BE2C (cell line): ENCODE measurements around the gene LBR.

ENCODE experiments used
- DNase-seq: peaks from one replicate; pipeline ENCODE4 v3.0.0-alpha.2; 2020
- H3K27me3 ChIP-seq: fragments of 250-450 bp; sonication (Bioruptor Pico); 2 replicates; pipeline ENCODE4 v1.5.1; 2020; ENCODE audit warnings: mild to moderate bottlenecking
- H3K36me3 ChIP-seq: fragments of 250-450 bp; sonication (Bioruptor Pico); 2 replicates; pipeline ENCODE4 v1.5.1; 2020; ENCODE audit warnings: mild to moderate bottlenecking
- H3K4me1 ChIP-seq: fragments of 250-450 bp; sonication (Bioruptor Pico); 2 replicates; pipeline ENCODE4 v1.5.1; 2020
- H3K4me3 ChIP-seq: 2 replicates; pipeline ENCODE4 v1.5.1; 2011; ENCODE audit warnings: low read depth, low read length
- H3K9me3 ChIP-seq: fragments of 250-450 bp; sonication (Bioruptor Pico); 2 replicates; pipeline ENCODE4 v1.5.1; 2020
- TF ChIP-seq, protein P1 (sequence below): IDR thresholded peaks from 2 replicates; pipeline ENCODE4 v1.5.1; 2012; ENCODE audit warnings: mild to moderate bottlenecking, low read depth, low read length

Gene LBR

GRCh38 chr1:225366552-225366951 is 61.3 kb downstream of the LBR start:
- H3K27me3 ChIP-seq = no peaks in the 10 kb centered on the region
- no peak for DNase-seq

DNA sequence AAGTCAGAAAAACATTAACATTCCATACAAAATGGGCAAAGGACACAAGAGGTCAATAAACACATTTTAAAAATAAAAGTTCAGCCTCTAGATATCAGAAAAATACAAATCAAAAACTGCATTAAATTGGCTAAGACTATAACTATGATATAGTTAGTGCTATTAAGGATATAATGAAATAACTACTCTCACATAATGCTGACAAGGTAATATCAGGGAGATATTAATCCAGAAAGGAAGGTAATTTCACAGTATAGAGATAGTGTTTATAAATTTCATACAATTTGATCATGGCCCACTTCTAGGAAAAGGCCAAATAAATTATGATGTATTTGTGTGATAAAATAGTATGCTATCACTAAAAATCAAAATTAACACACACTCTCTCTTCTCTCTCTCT is 61.8 kb downstream of the LBR start:
- Histone ChIP-seq H3K9me3 (no peaks in the 10 kb centered on the region), H3K36me3 (no peaks in the 10 kb centered on the region), H3K4me3 (no peak overlapping the region), H3K4me1 (no peaks in the 10 kb centered on the region), H3K27me3 (no peaks in the 10 kb centered on the region)
- no peak for DNase-seq
- TF ChIP-seq, protein P1, sequence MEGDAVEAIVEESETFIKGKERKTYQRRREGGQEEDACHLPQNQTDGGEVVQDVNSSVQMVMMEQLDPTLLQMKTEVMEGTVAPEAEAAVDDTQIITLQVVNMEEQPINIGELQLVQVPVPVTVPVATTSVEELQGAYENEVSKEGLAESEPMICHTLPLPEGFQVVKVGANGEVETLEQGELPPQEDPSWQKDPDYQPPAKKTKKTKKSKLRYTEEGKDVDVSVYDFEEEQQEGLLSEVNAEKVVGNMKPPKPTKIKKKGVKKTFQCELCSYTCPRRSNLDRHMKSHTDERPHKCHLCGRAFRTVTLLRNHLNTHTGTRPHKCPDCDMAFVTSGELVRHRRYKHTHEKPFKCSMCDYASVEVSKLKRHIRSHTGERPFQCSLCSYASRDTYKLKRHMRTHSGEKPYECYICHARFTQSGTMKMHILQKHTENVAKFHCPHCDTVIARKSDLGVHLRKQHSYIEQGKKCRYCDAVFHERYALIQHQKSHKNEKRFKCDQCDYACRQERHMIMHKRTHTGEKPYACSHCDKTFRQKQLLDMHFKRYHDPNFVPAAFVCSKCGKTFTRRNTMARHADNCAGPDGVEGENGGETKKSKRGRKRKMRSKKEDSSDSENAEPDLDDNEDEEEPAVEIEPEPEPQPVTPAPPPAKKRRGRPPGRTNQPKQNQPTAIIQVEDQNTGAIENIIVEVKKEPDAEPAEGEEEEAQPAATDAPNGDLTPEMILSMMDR = no peak

More at GRCh38 chr1:225366552-225366951, 61.3 kb downstream of the LBR start:
- no peak overlapping the region for H3K4me3 ChIP-seq
- H3K9me3 ChIP-seq = no peaks in the 10 kb centered on the region
- TF ChIP-seq, protein P1 = no peak
- no peaks in the 10 kb centered on the region for H3K4me1 ChIP-seq
- H3K36me3 ChIP-seq = no peaks in the 10 kb centered on the region

DNA sequence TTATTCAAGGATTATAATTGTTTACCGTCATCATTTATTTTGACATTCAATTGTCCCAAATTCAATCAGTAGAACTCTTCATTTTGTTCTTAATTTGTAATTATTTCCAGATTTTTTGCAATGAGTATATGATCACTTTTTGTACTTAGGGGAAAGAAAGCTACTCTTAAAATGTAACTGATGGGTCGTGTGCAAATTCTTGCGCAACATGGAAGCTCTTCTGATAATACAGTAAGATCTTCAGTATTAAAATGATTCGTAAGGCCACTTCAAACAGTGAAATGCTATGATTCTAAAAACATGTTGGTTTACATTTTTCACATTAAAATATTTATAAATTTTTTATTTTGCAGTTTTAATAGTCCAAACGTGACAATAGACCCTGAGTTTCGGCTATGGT is 63.4 kb downstream of the LBR start:
- no peak for DNase-seq
- Histone ChIP-seq H3K4me3 (no peak overlapping the region), H3K4me1 (no peaks in the 10 kb centered on the region), H3K27me3 (no peaks in the 10 kb centered on the region; the same call in none of the 2 replicates), H3K9me3 (no peaks in the 10 kb centered on the region), H3K36me3 (no peaks in the 10 kb centered on the region)
- TF ChIP-seq, protein P1 = no peak

- H3K27me3 ChIP-seq = peaks cover 11% of the 10 kb centered on the region
- H3K4me1 ChIP-seq = no peaks in the 10 kb centered on the region
- TF ChIP-seq, protein P1 = no peak
- no peak for DNase-seq
- H3K4me3 ChIP-seq = no peak overlapping the region
- H3K9me3 ChIP-seq = no peaks in the 10 kb centered on the region
- H3K36me3 ChIP-seq = no peaks in the 10 kb centered on the region
Measured at GRCh38 chr1:225362805-225363204, 65.0 kb downstream of the LBR start.

DNA sequence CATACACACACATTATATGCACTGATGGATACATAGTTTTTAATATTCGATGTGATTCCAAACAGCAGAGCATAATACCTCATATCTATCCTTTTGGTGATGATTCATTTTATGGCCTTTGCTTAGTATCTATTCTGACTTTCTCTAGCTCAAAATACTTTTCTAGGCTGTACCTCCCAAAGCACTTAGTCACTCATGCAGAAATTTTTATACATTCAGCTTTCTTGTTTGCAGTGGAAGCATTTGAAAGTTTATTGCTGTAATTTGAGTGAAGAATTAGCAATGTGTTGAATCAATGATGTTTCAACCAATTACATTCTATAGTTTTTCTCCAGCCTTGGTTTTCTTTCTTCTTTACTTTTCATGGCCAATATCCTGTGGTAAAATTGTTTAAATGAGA is 66.7 kb downstream of the LBR start:
- no peak for DNase-seq
- H3K36me3 ChIP-seq = no peaks in the 10 kb centered on the region
- H3K4me1 ChIP-seq = no peaks in the 10 kb centered on the region
- no peak overlapping the region for H3K4me3 ChIP-seq
- peaks cover 21% of the 10 kb centered on the region for H3K27me3 ChIP-seq
- H3K9me3 ChIP-seq = no peaks in the 10 kb centered on the region
- TF ChIP-seq, protein P1 = no peak

GRCh38 chr1:225360119-225360518 is 67.7 kb downstream of the LBR start:
- Histone ChIP-seq H3K4me1 (no peaks in the 10 kb centered on the region), H3K9me3 (no peaks in the 10 kb centered on the region), H3K4me3 (no peak overlapping the region), H3K36me3 (no peaks in the 10 kb centered on the region), H3K27me3 (peaks cover 21% of the 10 kb centered on the region)
- no peak for DNase-seq
- TF ChIP-seq, protein P1 = no peak
